Measurements from ENCODE around the gene TNNI2. TPM values are rescaled to one million over a fixed set of nuclear protein-coding genes. Genes with fewer than 3 reads are reported as not detected.

The TNNI2 gene
- total RNA-seq, 2 donors from 2014 or later, result not detected

GRCh38 chr11:1866776-1867175, 28.0 kb downstream of the TNNI2 start:
- no peaks in the 10 kb centered on the region for H3K4me1 Mint-ChIP-seq
- no peak overlapping the region for H3K4me3 Mint-ChIP-seq
- H3K27ac ChIP-seq (ENCODE audit: low read depth, low read length), result no peak overlapping the region
- no peaks in the 10 kb centered on the region for H3K36me3 Mint-ChIP-seq (ENCODE audit: low read depth)
- no peak overlapping the region for H3K4me3 ChIP-seq (ENCODE audit: low read length)
- DNase-seq, result no peak
- WGBS, 2 experiments (ENCODE audit: insufficient coverage in 1 of 2, insufficient read length in 1 of 2), result 60 to 95% methylated on average over 2 to 15 of the region's 15 CpGs
- no peak for TF ChIP-seq CTCF (conservative IDR thresholded peaks at IDR 0.05)
- H3K9me3 ChIP-seq (ENCODE audit: control insufficient read depth, low read length), result no peaks in the 10 kb centered on the region
- H3K9ac ChIP-seq (ENCODE audit: extremely low read depth, low read length, poor library complexity, severe bottlenecking), result no peak overlapping the region
- H3K27me3 ChIP-seq (ENCODE audit: control insufficient read depth, insufficient read depth, low read length, poor library complexity, severe bottlenecking), result no peaks in the 10 kb centered on the region
- H3K27me3 Mint-ChIP-seq (ENCODE audit: insufficient read depth), result peaks cover 16% of the 10 kb centered on the region
- H3K4me1 ChIP-seq (ENCODE audit: control insufficient read depth, insufficient read depth, low read length), result no peaks in the 10 kb centered on the region
- H3K36me3 ChIP-seq (ENCODE audit: control insufficient read depth, insufficient read depth, low read length), result no peaks in the 10 kb centered on the region
- no peak overlapping the region for H3K27ac Mint-ChIP-seq
- H3K9me3 Mint-ChIP-seq, result no peaks in the 10 kb centered on the region

- no peaks in the 10 kb centered on the region for H3K36me3 ChIP-seq (ENCODE audit: control insufficient read depth, insufficient read depth, low read length)
- no peaks in the 10 kb centered on the region for H3K9me3 ChIP-seq (ENCODE audit: control insufficient read depth, low read length)
- no peak overlapping the region for H3K27ac Mint-ChIP-seq
- no peaks in the 10 kb centered on the region for H3K4me1 ChIP-seq (ENCODE audit: control insufficient read depth, insufficient read depth, low read length)
- H3K9me3 Mint-ChIP-seq, result no peaks in the 10 kb centered on the region
- whole genome bisulfite sequencing, 2 experiments (ENCODE audit: insufficient coverage in 1 of 2, insufficient read length in 1 of 2), result 84 to 100% methylated on average over 4 to 8 of the region's 8 CpGs
- peaks cover 15% of the 10 kb centered on the region for H3K27me3 Mint-ChIP-seq (ENCODE audit: insufficient read depth)
- H3K4me3 Mint-ChIP-seq, result no peak overlapping the region
- no peaks in the 10 kb centered on the region for H3K4me1 Mint-ChIP-seq
- H3K4me3 ChIP-seq (ENCODE audit: low read length), result no peak overlapping the region
- H3K36me3 Mint-ChIP-seq (ENCODE audit: low read depth), result no peaks in the 10 kb centered on the region
- TF ChIP-seq CTCF (conservative IDR thresholded peaks at IDR 0.05), result no peak
- no peak for DNase-seq
- H3K27ac ChIP-seq (ENCODE audit: low read depth, low read length), result no peak overlapping the region
- no peaks in the 10 kb centered on the region for H3K27me3 ChIP-seq (ENCODE audit: control insufficient read depth, insufficient read depth, low read length, poor library complexity, severe bottlenecking)
- no peak overlapping the region for H3K9ac ChIP-seq (ENCODE audit: extremely low read depth, low read length, poor library complexity, severe bottlenecking)
These were observed 28.6 kb downstream of the TNNI2 start for GRCh38 chr11:1867381-1867780.

- Histone ChIP-seq H3K27ac (ENCODE audit: low read depth, low read length) (no peak overlapping the region), H3K4me3 (ENCODE audit: low read length) (no peak overlapping the region), H3K36me3 (ENCODE audit: control insufficient read depth, insufficient read depth, low read length) (no peaks in the 10 kb centered on the region), H3K27me3 (ENCODE audit: control insufficient read depth, insufficient read depth, low read length, poor library complexity, severe bottlenecking) (no peaks in the 10 kb centered on the region), H3K9ac (ENCODE audit: extremely low read depth, low read length, poor library complexity, severe bottlenecking) (no peak overlapping the region), H3K4me1 (ENCODE audit: control insufficient read depth, insufficient read depth, low read length) (no peaks in the 10 kb centered on the region), H3K9me3 (ENCODE audit: control insufficient read depth, low read length) (no peaks in the 10 kb centered on the region)
- no peak for TF ChIP-seq CTCF (conservative IDR thresholded peaks at IDR 0.05)
- no peaks in the 10 kb centered on the region for H3K9me3 Mint-ChIP-seq
- H3K4me3 Mint-ChIP-seq, result no peak overlapping the region
- H3K27ac Mint-ChIP-seq, result no peak overlapping the region
- no peaks in the 10 kb centered on the region for H3K4me1 Mint-ChIP-seq
- peaks cover 12% of the 10 kb centered on the region for H3K27me3 Mint-ChIP-seq (ENCODE audit: insufficient read depth)
- no peak for DNase-seq
- no peaks in the 10 kb centered on the region for H3K36me3 Mint-ChIP-seq (ENCODE audit: low read depth)
- WGBS, 2 experiments (ENCODE audit: insufficient coverage in 1 of 2, insufficient read length in 1 of 2), result 88 to 94% methylated on average over 9 to 14 of the region's 14 CpGs
These were observed 29.4 kb downstream of the TNNI2 start for GRCh38 chr11:1868056-1868635.

Data from endodermal cell (in vitro differentiated cells).